Activated CD8-positive, alpha-beta memory T cell treated with anti-CD3 and anti-CD28 coated beads for 1 hour (primary cell): ENCODE data around the gene TOX4.
"Not testable (repeated sequence)": the region's sequence is repeated elsewhere in the genome, so short reads cannot be mapped to it uniquely, and the experiment has no call there.

ENCODE experiments used
- DNase-seq, 2 donors: peaks; one replicate each; pipeline ENCODE4 v3.0.0-alpha.2; 2020; ENCODE audit warnings: low read depth in 1 of 2; ENCODE audit errors: extremely low read depth in 1 of 2

TOX4 gene

DNA sequence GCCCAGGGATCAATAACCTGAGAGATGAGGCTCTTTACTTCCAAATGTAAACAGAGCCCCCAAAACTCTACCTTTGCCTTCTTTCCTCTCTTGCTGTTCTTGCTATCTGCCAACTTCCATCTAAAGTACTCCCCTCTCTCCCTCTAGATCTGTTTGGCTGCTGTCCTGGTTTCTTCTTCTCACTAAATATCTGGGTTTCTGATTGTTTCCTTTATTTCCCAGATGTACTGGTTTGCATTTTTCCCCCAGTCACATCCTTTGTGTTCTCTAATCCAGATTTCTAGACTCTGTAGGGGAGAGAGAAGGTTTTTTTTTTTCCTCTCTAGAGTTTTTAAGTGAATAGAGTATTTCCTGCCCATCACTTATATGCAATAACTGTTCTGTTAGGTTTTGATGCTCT, 56.3 kb downstream of the TOX4 start:
- DNase-seq, result no peak

DNA sequence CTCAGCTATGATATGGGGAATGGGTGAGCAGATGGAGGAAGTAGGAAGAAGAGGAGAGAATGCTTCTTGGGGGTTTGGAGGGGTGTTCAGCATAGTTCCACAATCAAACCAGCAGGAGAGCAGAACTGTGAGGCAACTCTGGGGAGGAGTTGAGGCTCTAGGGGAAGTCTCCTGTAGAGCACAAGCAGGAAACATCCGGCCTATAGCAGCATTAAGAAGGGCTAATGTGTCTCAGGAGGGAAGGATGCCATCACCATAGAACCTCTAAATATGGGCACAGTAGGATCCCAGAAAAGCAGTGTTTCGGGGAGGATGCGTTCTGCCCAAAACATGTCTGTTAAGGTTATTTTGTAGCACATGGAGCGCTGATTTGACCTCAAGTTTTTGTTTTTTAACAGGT, 57.6 kb downstream of the TOX4 start:
- no peak for DNase-seq

DNA sequence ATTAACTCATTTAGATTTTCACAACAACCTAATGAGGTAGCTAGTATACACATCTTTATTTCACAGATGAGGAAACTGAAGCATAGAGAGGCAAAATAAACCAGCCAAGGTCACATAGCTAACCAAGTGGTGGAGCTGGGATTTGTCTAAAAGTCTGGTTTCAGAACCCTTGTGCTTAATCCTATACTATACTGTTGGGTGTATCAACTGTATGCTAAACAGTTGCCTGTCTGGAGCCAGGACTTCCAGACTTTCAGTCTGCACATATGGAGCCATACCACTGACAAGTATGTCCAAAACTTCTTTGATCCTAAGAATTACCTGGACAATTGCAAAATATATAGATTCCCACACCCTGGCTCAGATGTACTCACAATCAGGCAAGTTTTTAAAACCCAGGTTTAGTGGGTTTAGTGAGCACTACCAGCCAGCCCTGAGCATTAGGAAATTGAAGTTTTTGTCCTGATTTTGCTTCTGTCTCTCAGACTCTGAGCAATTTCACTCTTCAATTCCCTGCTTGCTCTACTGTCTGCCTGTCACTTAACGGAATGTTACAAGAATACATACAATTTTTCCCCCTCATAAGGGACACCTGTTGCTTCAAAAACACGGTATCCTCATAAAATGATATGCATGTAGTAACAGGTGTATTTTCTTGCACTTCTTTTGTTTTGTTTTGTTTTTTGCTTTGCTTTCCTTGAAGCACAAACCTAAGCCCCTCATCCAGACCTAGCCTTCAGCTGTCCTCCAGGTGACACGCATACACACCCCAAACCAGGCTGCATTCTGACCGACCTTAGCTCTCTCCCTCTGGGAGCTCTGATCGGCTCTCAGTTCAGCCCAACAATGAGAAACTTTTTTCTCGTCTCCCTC, 58.8 kb downstream of the TOX4 start:
- DNase-seq, result no peak

DNA sequence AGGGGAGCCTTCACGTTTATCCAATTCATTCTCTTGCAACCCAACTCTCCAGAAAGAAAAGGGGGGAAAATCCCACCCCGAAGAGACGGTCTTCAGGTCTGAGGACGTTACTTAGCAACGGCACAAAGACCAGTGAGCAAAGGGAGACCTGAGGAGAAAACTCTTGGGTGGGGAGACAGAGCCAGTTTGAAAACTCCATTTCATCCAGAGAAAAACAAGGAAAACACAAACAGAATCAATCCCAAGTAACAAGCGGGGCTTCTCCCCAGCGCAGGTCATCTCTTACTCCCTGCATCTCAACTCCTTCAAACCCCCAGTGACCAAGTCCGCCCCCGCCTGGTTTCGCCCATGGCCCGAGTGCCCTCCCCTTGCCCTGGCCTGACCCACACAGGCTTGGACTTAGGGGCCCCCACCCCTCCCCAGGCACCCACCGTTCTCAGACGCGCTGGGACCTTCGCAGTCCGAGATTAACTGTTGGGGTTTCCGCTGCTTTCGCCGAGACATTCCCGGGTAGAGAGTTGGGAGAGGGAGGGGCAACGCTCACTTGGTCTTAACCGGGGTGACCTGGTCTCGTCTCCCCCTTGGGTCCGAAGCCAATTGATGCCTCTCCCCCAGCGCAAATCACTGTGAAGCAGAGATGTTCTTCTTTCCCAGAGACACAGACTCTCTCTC, 59.6 kb downstream of the TOX4 start:
- DNase-seq, result no peak

DNA sequence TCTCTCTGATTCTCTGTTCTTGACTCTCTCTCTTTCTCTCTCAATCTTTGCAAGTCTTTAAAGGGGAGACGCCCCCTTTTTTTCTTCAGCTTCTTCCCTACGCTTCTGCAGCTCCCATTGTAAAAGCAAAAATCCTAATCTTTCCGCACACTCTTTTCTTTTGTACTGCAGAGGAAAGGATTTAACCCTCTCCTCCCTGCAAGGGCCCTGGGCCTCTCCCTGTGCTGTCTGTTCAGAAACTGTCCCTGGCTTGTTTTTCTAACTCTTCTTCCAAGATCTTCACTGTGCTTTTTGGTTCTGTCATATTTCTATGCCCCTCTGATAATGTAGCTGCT, 60.1 kb downstream of the TOX4 start:
- DNase-seq, result no peak

DNA sequence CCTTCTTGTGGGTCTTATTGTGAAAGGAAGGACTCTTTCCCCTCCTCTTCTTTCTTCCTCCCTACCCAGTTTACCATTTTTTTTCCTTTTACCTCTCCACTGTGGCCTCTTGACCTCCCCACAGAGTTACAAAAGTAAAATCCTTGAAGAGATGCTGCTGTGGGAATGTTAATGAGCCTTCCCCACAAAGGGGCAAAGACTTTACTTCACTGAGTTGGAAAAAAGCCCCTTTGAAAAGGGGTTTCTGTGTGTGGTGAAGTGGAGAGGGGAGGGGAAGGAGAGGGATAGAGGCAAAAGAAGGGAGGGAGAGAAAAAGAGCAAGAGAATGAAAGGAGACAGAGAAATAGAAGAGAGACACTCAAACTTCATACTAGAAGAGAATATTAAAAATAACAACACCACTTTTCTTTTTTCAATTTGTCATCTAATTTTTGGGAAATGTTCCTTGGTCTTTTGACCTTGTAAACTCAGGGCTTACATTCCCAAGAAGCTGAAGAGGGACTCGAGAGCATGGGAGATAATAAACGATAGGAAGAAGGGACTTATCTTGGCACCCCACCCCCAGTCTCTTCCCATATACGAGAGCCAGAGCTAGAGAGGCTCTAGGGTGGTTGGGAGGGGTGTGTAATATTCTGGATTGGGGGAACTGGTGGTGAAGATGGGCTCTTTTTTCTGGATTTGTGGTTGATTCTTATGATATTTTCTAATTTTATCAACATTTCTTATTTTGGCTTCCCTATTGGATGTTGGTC, 62.4 kb downstream of the TOX4 start:
- no peak for DNase-seq

DNA sequence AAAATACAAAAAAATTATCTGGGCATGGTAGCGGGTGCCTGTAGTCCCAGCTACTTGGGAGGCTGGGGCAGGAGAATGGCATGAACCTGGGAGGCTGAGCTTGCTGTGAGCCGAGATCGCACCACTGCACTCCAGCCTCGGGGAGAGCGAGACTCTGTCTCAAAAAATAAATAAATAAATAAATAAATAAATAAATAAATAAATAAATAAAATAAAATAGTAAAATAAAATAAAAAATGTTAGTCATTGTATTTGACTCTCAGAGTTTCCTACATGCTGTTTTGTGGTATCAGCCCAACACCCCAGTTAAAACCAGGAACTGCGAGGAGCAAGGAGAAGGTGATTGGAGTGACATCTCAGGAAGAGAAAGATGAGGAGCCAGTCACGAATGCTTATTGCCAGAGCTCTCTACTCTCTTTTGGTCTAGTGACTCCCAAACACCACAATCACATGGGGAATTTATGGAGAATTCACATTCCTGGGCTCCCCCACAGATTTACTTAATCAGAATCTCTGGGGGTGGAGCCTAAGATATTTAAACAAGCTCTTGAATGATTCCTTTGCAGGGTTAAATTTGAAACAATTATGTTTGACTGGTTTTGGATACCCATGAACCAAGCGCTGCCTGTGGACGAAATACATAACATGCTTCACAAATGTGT, 64.5 kb downstream of the TOX4 start:
- DNase-seq, result no peak

DNA sequence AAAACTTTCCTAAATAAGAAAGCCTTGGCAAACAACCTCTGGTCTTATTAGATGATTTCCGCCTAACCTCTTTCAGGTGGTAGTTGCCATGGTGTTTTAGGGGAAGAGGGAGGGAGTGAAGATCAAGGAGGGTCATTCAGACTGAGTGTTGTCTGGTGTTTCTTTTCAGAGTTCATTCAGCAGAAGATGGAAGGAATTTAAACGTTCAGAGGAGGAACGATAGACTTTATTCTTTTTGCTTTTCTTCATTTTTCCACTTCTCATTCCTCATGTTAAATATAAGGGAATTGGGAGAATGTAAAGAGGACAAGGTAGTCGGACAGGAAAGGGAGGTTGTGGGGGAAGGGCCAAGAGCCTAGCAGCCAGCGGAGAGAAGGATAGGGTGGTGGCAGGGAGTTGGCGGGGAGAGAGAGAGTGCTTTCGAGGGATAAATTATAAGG, 66.5 kb downstream of the TOX4 start:
- no peak for DNase-seq

DNA sequence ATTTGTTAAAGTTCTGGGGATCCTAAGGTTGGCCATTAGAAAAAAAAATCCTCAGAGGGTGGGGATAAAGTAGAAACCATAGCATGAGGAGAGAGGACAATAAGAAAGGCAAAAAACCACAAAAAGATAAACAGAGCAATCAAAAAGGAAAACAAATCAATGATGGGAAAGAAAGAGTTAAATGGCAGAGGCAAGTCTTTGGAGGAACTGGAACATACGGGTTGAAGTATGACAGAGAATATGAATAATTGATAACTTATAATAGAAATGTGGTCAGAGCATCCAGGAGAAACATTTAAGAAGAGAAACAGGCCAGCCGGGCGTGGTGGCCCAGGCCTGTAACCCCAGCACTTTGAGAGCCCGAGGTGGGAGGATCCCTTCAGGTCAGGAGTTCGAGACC, 67.0 kb downstream of the TOX4 start:
- DNase-seq, result no peak

DNA sequence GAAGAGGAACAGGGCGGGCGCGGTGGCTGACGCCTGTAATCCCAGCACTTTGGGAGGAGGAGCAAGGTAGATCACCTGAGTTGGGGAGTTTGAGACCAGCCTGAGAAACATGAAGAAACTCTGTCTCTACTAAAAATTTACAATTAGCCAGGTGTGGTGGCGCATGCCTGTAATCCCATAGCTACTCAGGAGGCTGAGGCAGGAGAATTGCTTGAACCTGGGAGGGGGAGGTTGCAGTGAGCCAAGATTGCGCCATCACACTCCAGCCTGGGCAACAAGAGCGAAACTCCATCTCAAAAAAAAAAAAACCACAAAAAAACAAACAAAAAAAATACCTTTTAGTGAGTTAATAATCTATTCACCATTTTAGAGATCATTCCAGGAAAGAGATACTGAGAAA, 67.6 kb downstream of the TOX4 start:
- DNase-seq, result not testable (repeated sequence)
